GM19025 (cell line): ENCODE results near the gene COMP.

Experiments used
- ATAC-seq: cut with Tn5 transposase; IDR thresholded peaks from one replicate; pipeline ENCODE4 v1.9.1; 2021; ENCODE audit warnings: mild to moderate bottlenecking, low read depth, moderate library complexity; ENCODE audit not compliant: unreplicated experiment

The COMP gene

GRCh38 chr19:18772620-18773587, 18.2 kb downstream of the COMP start:
- ATAC-seq = no peak

- ATAC-seq = no peak
Observed at GRCh38 chr19:18771328-18772242, 19.5 kb downstream of the COMP start.

- ATAC-seq = no peak
Observed at GRCh38 chr19:18770663-18771327, 20.3 kb downstream of the COMP start.

- ATAC-seq = no peak
Observed at GRCh38 chr19:18769989-18770528, 21.0 kb downstream of the COMP start.

GRCh38 chr19:18768997-18769891, 21.9 kb downstream of the COMP start:
- ATAC-seq = no peak

- no peak for ATAC-seq
Observed at GRCh38 chr19:18768046-18768771, 22.9 kb downstream of the COMP start.

- no peak for ATAC-seq
Observed at GRCh38 chr19:18765224-18765623, 25.9 kb downstream of the COMP start.

- no peak for ATAC-seq
Observed at GRCh38 chr19:18764591-18765051, 26.5 kb downstream of the COMP start.

GRCh38 chr19:18763674-18764590, 27.2 kb downstream of the COMP start:
- no peak for ATAC-seq

GRCh38 chr19:18762125-18763023, 28.7 kb downstream of the COMP start:
- ATAC-seq = no peak

- ATAC-seq = no peak
Observed at GRCh38 chr19:18761531-18762110, 29.5 kb downstream of the COMP start.

GRCh38 chr19:18760440-18761383, 30.4 kb downstream of the COMP start:
- no peak for ATAC-seq

- ATAC-seq = no peak
Observed at GRCh38 chr19:18759995-18760426, 31.1 kb downstream of the COMP start.

- ATAC-seq = no peak
Observed at GRCh38 chr19:18759304-18759994, 31.7 kb downstream of the COMP start.
